ENCODE data around the gene SCAP.

DNA sequence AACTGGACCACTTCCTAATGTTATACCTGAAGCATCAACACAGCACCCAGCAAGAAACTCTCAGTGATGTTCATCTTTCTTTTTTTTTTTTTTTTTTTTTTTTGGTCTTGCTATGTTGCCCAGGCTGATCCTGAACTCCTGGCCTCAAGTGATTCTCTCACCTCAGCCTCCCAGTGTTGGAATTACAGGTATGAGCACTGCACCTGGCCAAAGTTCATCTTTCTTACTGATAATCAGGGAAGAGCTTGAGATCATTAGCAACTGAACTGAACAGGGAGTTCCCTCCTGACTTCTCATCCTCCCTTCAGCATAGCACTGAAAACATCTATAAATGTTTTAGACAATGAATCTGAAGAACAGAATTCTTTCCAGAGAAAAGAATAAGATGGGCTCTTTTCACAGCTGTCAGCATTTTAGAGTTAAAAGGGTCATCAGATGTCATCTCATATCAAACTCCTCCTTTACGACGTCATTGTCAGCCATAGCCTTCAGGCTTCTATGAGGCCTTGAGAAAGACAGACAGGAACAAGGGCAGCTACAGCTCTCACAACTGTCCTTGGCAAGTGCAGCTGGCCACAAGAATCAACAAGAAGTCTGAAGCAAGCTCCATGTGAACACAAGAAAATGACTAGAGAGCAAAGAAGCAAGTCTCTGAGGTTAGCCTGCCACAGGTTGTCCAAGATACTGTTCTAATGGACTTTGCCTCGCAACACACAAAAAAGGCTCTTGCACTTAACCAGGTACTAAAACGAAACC is 33.8 kb downstream of the SCAP start:
- TF ChIP-seq, protein P1, sequence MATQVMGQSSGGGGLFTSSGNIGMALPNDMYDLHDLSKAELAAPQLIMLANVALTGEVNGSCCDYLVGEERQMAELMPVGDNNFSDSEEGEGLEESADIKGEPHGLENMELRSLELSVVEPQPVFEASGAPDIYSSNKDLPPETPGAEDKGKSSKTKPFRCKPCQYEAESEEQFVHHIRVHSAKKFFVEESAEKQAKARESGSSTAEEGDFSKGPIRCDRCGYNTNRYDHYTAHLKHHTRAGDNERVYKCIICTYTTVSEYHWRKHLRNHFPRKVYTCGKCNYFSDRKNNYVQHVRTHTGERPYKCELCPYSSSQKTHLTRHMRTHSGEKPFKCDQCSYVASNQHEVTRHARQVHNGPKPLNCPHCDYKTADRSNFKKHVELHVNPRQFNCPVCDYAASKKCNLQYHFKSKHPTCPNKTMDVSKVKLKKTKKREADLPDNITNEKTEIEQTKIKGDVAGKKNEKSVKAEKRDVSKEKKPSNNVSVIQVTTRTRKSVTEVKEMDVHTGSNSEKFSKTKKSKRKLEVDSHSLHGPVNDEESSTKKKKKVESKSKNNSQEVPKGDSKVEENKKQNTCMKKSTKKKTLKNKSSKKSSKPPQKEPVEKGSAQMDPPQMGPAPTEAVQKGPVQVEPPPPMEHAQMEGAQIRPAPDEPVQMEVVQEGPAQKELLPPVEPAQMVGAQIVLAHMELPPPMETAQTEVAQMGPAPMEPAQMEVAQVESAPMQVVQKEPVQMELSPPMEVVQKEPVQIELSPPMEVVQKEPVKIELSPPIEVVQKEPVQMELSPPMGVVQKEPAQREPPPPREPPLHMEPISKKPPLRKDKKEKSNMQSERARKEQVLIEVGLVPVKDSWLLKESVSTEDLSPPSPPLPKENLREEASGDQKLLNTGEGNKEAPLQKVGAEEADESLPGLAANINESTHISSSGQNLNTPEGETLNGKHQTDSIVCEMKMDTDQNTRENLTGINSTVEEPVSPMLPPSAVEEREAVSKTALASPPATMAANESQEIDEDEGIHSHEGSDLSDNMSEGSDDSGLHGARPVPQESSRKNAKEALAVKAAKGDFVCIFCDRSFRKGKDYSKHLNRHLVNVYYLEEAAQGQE (tag by site-specific recombination; IDR thresholded peaks at IDR 0.05) = no peak
- TF ChIP-seq, protein P2, sequence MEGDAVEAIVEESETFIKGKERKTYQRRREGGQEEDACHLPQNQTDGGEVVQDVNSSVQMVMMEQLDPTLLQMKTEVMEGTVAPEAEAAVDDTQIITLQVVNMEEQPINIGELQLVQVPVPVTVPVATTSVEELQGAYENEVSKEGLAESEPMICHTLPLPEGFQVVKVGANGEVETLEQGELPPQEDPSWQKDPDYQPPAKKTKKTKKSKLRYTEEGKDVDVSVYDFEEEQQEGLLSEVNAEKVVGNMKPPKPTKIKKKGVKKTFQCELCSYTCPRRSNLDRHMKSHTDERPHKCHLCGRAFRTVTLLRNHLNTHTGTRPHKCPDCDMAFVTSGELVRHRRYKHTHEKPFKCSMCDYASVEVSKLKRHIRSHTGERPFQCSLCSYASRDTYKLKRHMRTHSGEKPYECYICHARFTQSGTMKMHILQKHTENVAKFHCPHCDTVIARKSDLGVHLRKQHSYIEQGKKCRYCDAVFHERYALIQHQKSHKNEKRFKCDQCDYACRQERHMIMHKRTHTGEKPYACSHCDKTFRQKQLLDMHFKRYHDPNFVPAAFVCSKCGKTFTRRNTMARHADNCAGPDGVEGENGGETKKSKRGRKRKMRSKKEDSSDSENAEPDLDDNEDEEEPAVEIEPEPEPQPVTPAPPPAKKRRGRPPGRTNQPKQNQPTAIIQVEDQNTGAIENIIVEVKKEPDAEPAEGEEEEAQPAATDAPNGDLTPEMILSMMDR (tag by site-specific recombination; IDR thresholded peaks at IDR 0.05) = no peak
- TF ChIP-seq, protein P3, sequence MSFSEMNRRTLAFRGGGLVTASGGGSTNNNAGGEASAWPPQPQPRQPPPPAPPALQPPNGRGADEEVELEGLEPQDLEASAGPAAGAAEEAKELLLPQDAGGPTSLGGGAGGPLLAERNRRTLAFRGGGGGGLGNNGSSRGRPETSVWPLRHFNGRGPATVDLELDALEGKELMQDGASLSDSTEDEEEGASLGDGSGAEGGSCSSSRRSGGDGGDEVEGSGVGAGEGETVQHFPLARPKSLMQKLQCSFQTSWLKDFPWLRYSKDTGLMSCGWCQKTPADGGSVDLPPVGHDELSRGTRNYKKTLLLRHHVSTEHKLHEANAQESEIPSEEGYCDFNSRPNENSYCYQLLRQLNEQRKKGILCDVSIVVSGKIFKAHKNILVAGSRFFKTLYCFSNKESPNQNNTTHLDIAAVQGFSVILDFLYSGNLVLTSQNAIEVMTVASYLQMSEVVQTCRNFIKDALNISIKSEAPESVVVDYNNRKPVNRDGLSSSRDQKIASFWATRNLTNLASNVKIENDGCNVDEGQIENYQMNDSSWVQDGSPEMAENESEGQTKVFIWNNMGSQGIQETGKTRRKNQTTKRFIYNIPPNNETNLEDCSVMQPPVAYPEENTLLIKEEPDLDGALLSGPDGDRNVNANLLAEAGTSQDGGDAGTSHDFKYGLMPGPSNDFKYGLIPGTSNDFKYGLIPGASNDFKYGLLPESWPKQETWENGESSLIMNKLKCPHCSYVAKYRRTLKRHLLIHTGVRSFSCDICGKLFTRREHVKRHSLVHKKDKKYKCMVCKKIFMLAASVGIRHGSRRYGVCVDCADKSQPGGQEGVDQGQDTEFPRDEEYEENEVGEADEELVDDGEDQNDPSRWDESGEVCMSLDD (tag by site-specific recombination; IDR thresholded peaks at IDR 0.05) = no peak
- TF ChIP-seq ZNF292 (tag by site-specific recombination; IDR thresholded peaks at IDR 0.05; ENCODE audit: borderline replicate concordance, low read depth) = no peak
- TF ChIP-seq, protein P4, sequence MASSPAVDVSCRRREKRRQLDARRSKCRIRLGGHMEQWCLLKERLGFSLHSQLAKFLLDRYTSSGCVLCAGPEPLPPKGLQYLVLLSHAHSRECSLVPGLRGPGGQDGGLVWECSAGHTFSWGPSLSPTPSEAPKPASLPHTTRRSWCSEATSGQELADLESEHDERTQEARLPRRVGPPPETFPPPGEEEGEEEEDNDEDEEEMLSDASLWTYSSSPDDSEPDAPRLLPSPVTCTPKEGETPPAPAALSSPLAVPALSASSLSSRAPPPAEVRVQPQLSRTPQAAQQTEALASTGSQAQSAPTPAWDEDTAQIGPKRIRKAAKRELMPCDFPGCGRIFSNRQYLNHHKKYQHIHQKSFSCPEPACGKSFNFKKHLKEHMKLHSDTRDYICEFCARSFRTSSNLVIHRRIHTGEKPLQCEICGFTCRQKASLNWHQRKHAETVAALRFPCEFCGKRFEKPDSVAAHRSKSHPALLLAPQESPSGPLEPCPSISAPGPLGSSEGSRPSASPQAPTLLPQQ (tag by site-specific recombination; IDR thresholded peaks at IDR 0.05) = no peak
- no peak for TF ChIP-seq YY1 (tag by site-specific recombination; IDR thresholded peaks at IDR 0.05)
- TF ChIP-seq, protein P5, sequence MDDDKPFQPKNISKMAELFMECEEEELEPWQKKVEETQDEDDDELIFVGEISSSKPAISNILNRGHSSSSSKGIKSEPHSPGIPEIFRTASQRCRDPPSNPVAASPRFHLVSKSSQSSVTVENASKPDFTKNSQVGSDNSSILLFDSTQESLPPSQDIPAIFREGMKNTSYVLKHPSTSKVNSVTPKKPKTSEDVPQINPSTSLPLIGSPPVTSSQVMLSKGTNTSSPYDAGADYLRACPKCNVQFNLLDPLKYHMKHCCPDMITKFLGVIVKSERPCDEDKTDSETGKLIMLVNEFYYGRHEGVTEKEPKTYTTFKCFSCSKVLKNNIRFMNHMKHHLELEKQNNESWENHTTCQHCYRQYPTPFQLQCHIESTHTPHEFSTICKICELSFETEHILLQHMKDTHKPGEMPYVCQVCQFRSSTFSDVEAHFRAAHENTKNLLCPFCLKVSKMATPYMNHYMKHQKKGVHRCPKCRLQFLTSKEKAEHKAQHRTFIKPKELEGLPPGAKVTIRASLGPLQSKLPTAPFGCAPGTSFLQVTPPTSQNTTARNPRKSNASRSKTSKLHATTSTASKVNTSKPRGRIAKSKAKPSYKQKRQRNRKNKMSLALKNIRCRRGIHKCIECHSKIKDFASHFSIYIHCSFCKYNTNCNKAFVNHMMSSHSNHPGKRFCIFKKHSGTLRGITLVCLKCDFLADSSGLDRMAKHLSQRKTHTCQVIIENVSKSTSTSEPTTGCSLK (tag by site-specific recombination; IDR thresholded peaks at IDR 0.05) = no peak
- TF ChIP-seq, protein P6, sequence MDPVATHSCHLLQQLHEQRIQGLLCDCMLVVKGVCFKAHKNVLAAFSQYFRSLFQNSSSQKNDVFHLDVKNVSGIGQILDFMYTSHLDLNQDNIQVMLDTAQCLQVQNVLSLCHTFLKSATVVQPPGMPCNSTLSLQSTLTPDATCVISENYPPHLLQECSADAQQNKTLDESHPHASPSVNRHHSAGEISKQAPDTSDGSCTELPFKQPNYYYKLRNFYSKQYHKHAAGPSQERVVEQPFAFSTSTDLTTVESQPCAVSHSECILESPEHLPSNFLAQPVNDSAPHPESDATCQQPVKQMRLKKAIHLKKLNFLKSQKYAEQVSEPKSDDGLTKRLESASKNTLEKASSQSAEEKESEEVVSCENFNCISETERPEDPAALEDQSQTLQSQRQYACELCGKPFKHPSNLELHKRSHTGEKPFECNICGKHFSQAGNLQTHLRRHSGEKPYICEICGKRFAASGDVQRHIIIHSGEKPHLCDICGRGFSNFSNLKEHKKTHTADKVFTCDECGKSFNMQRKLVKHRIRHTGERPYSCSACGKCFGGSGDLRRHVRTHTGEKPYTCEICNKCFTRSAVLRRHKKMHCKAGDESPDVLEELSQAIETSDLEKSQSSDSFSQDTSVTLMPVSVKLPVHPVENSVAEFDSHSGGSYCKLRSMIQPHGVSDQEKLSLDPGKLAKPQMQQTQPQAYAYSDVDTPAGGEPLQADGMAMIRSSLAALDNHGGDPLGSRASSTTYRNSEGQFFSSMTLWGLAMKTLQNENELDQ (tag by site-specific recombination; IDR thresholded peaks at IDR 0.05; ENCODE audit: low read depth) = no peak
- TF ChIP-seq ZNF558 (tag by site-specific recombination; IDR thresholded peaks at IDR 0.05) = no peak
- no peak for TF ChIP-seq SETDB1 (IDR thresholded peaks at IDR 0.05; ENCODE audit: insufficient read length, low read length)
- no peak for TF ChIP-seq ZNF747 (tag by site-specific recombination; IDR thresholded peaks at IDR 0.05)
- TF ChIP-seq ZNF341 (tag by site-specific recombination; IDR thresholded peaks at IDR 0.05; ENCODE audit: low read depth) = no peak

All from HEK293 (cell line).